Measurements from ENCODE around the gene SLC43A2.

DNA sequence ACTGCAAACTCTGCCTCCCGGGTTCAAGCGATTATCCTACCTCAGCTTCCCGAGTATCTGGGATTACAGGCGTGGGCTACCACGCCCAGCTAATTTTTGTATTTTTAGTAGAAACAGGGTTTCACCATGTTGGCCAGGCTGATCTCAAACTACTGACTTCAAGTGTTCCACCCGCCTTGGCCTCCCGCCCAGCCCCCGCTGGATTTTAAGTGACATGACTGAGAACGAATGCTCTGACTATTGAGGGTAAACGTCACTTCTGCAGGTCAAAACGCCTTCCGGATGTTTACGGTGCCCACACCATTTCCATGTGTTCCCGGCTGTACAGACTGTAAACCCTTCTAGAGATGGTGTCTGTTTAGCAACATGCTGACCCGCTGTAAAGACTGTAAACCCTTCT, 88.8 kb downstream of the SLC43A2 start:
- no peak for TF ChIP-seq EZH2 (IDR thresholded peaks at IDR 0.05; ENCODE audit: borderline replicate concordance, low read depth, low read length, poor library complexity, severe bottlenecking)
- TF ChIP-seq, protein P1, sequence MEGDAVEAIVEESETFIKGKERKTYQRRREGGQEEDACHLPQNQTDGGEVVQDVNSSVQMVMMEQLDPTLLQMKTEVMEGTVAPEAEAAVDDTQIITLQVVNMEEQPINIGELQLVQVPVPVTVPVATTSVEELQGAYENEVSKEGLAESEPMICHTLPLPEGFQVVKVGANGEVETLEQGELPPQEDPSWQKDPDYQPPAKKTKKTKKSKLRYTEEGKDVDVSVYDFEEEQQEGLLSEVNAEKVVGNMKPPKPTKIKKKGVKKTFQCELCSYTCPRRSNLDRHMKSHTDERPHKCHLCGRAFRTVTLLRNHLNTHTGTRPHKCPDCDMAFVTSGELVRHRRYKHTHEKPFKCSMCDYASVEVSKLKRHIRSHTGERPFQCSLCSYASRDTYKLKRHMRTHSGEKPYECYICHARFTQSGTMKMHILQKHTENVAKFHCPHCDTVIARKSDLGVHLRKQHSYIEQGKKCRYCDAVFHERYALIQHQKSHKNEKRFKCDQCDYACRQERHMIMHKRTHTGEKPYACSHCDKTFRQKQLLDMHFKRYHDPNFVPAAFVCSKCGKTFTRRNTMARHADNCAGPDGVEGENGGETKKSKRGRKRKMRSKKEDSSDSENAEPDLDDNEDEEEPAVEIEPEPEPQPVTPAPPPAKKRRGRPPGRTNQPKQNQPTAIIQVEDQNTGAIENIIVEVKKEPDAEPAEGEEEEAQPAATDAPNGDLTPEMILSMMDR (conservative IDR thresholded peaks at IDR 0.05; ENCODE audit: low read depth, low read length), result no peak

Measured in A673 (cell line).